ENCODE measurements around the gene DNAJA4.

The DNAJA4 gene

DNA sequence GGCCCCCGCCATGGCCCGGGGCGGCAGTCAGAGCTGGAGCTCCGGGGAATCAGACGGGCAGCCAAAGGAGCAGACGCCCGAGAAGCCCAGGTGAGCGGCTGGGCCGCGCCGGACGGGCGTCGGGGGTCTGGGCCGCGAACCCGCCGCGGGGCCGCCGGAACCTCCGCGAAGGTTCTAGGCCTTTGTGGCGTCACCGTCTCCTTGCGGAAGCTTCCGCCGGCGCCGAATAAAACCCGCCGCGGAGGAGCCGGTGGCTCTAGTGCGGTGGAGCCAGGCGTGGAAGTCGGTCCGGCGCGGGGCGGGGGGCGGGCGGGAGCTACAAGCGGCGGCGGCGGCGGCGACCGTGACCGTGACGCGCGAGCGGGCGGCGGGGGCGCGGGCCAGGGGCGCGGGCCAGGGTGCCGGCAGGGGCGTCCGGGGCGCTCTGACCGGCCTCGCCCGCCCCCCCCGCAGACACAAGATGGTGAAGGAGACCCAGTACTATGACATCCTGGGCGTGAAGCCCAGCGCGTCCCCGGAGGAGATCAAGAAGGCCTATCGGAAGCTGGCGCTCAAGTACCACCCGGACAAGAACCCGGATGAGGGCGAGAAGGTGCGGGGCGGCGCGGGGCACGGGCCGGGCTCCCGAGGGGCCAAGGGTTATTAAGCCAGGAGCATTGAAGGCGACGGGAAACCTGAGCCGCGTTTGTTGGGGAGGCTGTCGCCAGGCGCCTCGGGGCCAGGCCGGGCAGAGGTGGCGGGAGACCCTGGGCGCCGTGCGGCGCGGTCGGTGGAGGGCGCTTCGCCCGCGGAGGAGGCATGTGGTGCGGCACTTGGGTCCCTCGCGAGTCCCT lies at the start of gene DNAJA4:
Gene DNAJA4 (plus strand): TSS at position 259 of the 833 bp plus-strand sequence. CDS start 202 bp downstream, at position 461.
- no peak for DNase-seq (ENCODE audit: low read depth)

DNA sequence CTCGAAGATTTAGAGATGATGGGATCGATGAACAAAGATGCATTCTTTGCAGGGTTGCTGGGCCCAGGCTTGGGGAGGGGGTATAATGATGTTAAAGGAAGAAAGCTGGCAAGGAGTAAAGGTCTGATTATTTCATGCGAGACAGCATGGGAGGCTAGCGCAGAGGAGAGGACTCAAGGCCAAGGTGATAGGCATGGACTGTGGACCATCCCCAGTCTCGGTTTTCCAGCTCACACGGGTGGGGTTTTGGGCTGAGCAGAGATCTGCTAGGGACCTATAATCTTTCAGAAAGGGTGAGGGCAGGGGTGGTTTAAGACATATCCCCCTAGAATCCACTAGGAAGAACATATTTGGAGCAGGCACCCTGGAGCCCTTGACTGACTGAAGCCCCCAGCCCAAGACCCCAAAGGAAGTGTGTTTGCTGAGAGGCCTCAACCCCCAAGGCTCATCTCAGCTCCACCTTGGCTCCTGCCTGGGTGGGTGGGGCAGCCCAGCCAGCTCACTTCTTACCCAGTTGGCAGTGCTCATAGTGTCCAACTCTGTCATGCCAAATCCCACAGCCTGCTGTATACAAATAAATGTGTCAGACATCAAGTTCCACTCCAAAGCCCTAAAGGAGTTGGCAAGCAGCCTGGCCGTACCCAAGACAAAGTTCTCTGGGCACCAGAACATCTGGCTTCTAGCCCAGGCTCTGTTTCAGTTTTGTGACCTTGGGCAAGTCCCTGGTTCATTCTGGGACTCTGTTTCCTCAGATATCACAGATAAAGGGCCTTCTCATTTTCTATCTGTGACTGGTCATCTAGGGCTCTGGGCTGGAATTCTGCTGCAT lies 47.9 kb upstream of the DNAJA4 start:
- peak; percentile 46 for DNase-seq (ENCODE audit: low read depth)

GRCh38 chr15:78220713-78221112 lies 43.6 kb upstream of the DNAJA4 start:
- no peak for DNase-seq (ENCODE audit: low read depth)

DNA sequence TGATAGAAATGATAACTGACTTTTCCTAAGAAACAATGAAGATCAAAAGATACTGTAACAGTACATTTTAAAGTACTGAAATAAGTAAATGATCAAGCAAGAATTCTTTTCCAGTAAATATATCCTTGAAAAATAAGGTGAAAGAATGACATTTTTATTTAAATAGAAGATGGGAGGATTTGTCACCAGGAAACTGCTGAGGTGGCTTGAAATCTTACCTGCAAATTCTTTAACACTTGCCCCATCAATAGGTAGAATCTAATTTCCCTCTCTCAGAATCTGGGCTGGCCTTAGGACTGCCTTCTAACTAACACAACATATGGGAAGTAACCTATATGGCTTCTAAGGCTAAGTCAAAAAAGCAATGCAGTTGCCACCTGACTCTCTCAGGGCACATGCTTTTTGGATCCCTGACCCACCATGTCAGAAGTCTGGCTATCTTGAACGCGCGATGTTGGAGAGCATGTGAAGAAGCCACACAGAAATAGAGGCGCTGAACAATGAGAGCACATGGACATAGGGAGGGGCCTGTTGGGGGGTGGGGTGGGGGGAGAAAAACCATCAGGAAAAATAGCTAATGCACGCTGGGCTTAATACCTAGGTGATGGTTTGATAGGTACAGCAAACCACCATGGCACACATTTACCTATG lies 41.5 kb upstream of the DNAJA4 start:
- no peak for DNase-seq (ENCODE audit: low read depth)

DNA sequence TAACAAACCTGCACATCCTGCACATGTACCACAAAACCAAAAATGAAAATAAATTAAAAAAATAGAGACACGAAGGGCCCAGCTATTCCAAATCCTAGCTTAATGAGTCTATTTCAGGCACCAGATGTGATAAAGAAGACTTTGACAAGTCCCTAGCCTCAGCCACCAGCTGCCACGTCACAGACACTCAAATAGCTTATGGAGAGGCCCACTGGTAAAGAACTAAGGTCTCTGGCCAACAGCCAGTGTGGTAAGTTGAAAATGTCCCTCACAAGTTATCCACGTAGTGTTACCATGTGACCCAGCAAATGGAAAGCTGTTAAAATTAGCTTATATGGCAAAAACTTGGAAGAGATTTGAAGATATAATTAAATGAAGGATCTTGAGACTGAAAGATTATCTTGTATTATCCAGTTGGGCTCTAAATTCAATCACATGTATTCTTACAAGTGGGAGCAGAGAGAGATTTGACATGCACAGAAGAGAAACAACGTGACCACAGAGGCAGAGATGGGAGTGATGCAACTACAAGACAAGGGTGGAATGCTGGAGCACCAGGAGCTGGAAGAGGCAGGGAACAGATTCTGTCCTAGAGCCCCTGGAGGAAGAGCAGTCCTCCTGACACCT lies 40.9 kb upstream of the DNAJA4 start:
- no peak for DNase-seq (ENCODE audit: low read depth)

DNA sequence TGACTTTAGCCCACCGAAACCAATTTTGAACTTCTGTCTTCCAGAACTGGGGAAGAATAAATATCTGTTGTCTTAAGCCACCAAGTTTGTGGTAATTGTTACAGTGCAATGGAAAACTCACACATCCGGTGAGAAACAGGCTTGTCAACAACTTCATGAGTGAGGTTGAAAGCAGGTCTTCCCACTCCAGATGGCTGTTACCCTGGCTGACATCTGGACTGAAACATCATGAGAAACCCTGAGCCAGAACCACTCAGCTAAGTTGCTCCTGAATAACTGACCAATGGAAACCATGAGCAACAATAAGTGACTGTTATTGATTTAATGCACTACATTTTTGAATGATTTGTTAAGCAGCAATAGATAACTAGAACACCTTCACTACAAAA lies 40.3 kb upstream of the DNAJA4 start:
- no peak for DNase-seq (ENCODE audit: low read depth)

DNA sequence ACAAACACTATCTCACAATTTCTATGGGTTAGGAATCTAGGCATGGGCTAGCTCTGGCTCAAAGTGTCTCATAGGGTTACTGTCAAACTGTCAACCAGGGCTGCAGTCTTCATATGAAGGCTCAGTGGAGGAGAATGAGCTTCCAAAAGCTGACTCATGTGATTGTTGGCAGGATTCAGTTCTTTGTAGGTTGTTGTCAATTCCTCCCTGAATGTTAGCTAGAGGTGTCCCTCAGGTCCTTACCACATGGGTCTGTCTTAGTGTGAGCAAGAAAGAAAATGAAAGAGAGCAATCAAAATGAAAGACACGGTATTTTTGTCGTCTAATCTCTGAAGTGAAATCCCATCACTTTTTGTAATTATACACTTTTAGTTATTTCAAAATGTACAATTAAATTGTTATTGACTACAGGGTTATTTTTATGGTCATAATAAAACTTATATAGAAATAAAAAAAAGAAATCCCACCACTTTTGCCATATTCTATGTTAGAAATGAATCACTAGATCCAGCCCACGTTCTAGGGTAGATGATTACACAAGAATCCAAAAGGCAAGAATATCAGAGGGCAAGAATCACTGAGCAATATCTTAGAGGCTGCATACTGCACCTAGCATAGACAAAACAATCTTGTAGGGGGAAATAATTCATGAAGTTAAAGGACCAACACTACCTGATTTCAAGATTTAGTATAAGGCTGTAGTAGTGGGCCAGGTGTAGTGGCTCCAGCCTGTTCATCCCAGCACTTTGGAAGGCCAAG lies 38.4 kb upstream of the DNAJA4 start:
- DNase-seq (ENCODE audit: low read depth): no peak

DNA sequence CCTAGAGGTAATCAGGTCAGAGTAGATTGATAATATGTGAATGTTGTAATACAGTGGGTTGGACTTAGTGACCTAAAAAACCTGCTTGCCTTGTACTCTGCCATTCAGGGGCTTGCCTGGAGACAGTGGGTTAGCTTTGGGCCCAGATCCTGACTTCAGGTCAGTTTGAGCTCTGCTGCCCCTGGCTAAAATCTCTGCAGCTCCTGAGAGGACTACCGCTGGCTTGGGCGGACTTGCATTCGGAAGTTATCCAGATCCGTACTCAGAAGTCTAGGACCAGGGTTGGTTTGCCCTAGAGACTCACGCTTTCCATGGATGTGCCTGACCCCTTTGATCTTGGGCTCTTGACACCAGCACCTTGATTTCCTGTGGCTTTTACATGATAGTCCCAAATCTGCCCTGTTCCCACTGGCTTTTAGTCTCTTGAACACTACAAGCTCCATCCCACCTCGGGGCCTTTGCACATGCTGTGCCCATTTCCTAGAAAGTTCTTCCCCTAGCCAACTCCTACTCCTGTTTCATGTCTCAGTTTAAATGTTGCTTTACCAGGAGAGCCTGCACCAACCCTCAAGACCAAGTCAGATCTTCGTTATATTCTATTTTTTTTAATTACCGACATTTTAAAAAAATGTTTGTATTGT lies 35.9 kb upstream of the DNAJA4 start:
- DNase-seq (ENCODE audit: low read depth): no peak

- no peak for DNase-seq (ENCODE audit: low read depth)
Observed at GRCh38 chr15:78229431-78230406, 34.6 kb upstream of the DNAJA4 start.

DNA sequence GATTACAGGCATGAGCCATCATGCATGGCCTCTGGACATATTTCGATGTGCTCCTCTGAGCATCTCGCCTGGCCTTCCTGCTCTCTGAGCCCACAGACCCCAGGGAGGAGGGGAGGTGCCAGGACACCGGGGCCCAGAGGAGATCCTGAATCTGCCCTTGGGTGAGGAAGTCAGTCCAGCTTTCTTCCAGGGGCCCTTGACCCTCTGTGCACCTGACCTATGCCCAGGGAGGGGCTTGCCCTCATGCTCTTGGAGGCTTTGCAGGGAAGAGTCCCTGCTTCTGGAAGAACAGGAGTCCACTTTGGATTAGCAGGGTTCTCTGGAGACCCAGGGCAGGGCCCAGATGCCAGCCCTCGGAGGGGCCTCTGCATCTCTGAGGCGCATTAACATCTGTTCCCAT lies 31.4 kb upstream of the DNAJA4 start:
- no peak for DNase-seq (ENCODE audit: low read depth)

- DNase-seq (ENCODE audit: low read depth): no peak
Observed at GRCh38 chr15:78233496-78233895, 30.9 kb upstream of the DNAJA4 start.

GRCh38 chr15:78234515-78235040 lies 29.8 kb upstream of the DNAJA4 start, which contains the start of gene ACSBG1:
TSS of gene ACSBG1 (minus strand) at chr15:78234565. CDS start at chr15:78234501, 64 bp downstream.
- DNase-seq (ENCODE audit: low read depth): no peak

DNA sequence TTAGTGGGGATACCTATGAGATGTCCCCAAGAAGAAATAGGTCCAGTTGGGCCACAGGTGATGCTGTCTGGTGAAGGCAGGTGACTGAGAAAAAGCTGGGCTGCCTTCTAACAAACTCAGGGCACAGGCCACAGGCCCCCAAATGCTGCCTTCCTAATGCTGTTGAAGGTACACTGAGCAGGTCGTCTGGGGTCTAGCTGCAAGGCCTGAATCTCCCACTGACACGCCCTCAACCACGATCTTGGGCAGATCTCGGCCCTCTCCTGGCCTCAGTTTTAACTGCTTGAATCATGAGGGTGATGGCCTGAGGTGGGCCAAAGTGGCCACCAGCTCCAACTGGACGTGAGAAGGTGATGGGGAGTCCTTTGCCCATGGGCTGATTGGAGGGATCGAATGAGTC lies 27.9 kb upstream of the DNAJA4 start:
- no peak for DNase-seq (ENCODE audit: low read depth)

- DNase-seq (ENCODE audit: low read depth): no peak
Observed at GRCh38 chr15:78237146-78237545, 27.2 kb upstream of the DNAJA4 start.

DNA sequence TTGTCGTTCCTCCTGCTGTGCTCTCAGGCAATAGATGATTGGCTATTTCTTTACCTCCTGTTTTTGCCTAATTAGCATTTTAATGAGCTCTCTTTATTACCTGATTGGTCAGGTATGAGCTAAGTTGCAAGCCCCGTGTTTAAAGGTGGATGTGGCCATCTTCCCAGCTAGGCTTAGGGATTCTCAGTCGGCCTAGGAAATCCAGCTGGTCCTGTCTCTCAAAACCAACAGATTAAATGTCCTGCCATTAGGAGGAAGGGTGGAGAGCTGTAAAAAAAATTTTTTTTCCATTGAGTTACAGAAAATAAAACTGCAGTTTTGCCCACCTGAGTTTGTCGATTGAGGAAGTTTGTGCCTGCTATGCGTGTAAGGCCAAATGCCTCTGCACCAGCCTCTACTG lies 24.6 kb upstream of the DNAJA4 start:
- DNase-seq (ENCODE audit: low read depth): no peak

DNA sequence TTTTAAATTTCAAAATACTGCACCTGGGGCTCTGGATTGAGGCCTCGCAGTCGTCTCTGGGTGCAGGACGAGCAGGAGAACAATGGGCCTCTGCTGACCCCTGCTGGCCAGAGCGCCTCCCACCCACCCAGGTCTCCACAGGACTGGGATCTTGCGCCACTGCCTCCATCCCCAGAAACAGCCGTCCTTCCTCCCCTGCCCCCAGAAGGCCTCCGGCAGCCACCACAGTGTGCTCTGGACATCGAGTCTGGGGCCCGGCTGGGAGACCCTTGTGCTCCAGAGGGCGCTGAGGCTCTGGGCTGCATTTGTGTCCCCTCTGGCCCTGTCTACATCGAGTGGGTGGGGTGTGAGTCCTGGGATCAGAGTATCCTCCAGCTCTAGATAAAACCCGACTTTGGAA lies 23.3 kb upstream of the DNAJA4 start:
- DNase-seq (ENCODE audit: low read depth): peak; percentile 42

DNA sequence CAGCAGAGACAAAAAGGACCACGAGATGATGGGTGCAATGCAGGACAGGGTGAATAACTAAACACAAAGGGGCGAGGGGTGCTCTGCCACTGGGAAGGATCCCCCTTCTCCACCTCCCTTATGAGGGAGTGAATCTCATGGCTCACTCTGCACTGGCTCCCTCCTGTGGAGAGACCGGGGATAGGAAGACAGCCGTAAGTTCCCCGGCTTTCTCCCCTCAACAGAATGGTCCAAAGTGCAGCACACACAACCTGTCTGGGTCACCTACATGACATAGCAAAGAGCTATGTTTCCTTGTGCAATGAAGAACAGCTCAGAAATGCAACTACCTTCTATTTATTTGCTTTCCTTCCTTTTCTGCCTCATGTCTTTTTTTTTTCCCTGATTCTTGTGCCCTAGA lies 22.2 kb upstream of the DNAJA4 start:
- no peak for DNase-seq (ENCODE audit: low read depth)

- no peak for DNase-seq (ENCODE audit: low read depth)
Observed at GRCh38 chr15:78243058-78243457, 21.3 kb upstream of the DNAJA4 start.

- DNase-seq (ENCODE audit: low read depth): no peak
Observed at GRCh38 chr15:78243491-78243941, 20.8 kb upstream of the DNAJA4 start.
